ENCODE results near the gene CNGA4. TPM values are rescaled to one million over a fixed set of nuclear protein-coding genes. Genes with fewer than 3 reads are reported as not detected.

CNGA4 gene
- total and polyA plus RNA-seq, 11 donors: 0.06 to 0.11 TPM; not detected in 9

- 26 to 38% (median 37%) methylated on average over 3 of the region's 3 CpGs for WGBS, 4 donors
- Histone ChIP-seq H3K4me3 (no peak overlapping the region), H3K9me3 (peaks cover 0 to 3% (median 0%) of the 10 kb centered on the region in 12 donors), H3K27me3 (peaks cover 0 to 4% (median 0%) of the 10 kb centered on the region in 9 donors), H3K27ac (peak overlapping the region in 4 of 12 donors; percentile 3 to 27 (median 8)), H3K4me1 (peaks cover 0 to 23% (median 2%) of the 10 kb centered on the region in 12 donors), H3K36me3 (no peaks in the 10 kb centered on the region)
- ATAC-seq (peak; percentile 49 to 94 (median 84)), DNase-seq (peak; percentile 50 to 82 (median 80))
- intact Hi-C loops (cut with DNase I): loop anchor here in 9 of 10 donors (2.0 to 10.0 kb wide), 7 partner anchors 47 to 225 kb away; no protein-coding TSS in a partner anchor
- TF ChIP-seq CTCF (IDR thresholded peaks at IDR 0.05) (no peak), POLR2A (IDR thresholded peaks at IDR 0.05) (no peak)
Observed at GRCh38 chr11:6249770-6250555, 11.1 kb downstream of the CNGA4 start.

GRCh38 chr11:6251120-6251733, 12.3 kb downstream of the CNGA4 start:
- intact Hi-C loops (cut with DNase I): loop anchor here in 8 of 10 donors (1.0 to 10.0 kb wide), 9 partner anchors 46 to 226 kb away; no protein-coding TSS in a partner anchor
- WGBS, 4 donors: 51 to 63% (median 55%) methylated on average over 6 of the region's 6 CpGs
- TF ChIP-seq CTCF (IDR thresholded peaks at IDR 0.05) (peak; percentile 63 to 87 (median 80)), POLR2A (IDR thresholded peaks at IDR 0.05) (no peak)

GRCh38 chr11:6251990-6252473, 13.1 kb downstream of the CNGA4 start:
- no peak for DNase-seq
- ATAC-seq: peak in 3 of 4 donors; percentile 18 to 38 (median 31)
- peaks cover 0 to 23% (median 2%) of the 10 kb centered on the region in 12 donors for H3K4me1 ChIP-seq
- H3K27ac ChIP-seq: peak overlapping the region in 4 of 12 donors; percentile 9 to 70 (median 30)
- intact Hi-C loops (cut with DNase I): loop anchor here in 8 of 10 donors (1.0 to 10.0 kb wide), 9 partner anchors 45 to 227 kb away; no protein-coding TSS in a partner anchor
- WGBS, 4 donors: 83 to 88% (median 85%) methylated on average over 6 of the region's 6 CpGs
- H3K4me3 ChIP-seq: no peak overlapping the region
- TF ChIP-seq CTCF (IDR thresholded peaks at IDR 0.05) (no peak), POLR2A (IDR thresholded peaks at IDR 0.05) (no peak)
- H3K27me3 ChIP-seq: peaks cover 0 to 20% (median 0%) of the 10 kb centered on the region in 9 donors
- H3K36me3 ChIP-seq: no peaks in the 10 kb centered on the region
- peaks cover 0 to 3% (median 0%) of the 10 kb centered on the region in 12 donors for H3K9me3 ChIP-seq

More at GRCh38 chr11:6251120-6251733, 12.3 kb downstream of the CNGA4 start:
- Histone ChIP-seq H3K4me3 (no peak overlapping the region), H3K4me1 (peaks cover 0 to 23% (median 2%) of the 10 kb centered on the region in 12 donors), H3K36me3 (no peaks in the 10 kb centered on the region), H3K27ac (peak overlapping the region in 4 of 12 donors; percentile 9 to 70 (median 30)), H3K9me3 (peaks cover 0 to 3% (median 0%) of the 10 kb centered on the region in 12 donors), H3K27me3 (peaks cover 0 to 14% (median 0%) of the 10 kb centered on the region in 9 donors)
- ATAC-seq (peak; percentile 83 to 94 (median 88)), DNase-seq (peak; percentile 49 to 72 (median 59))
